Liver (tissue), 9 donors: ENCODE measurements around the gene MTOR. TPM values are rescaled to one million over a fixed set of nuclear protein-coding genes. Genes with fewer than 3 reads are reported as not detected.
"Not testable (repeated sequence)": the region's sequence is repeated elsewhere in the genome, so short reads cannot be mapped to it uniquely, and the experiment has no call there.

Experiments used
- DNase-seq: peaks from one replicate; pipeline ENCODE4 v3.0.0-alpha.2; 2017; ENCODE audit warnings: low spot score
- H3K27ac ChIP-seq, 2 donors: one replicate each; pipeline ENCODE4 v1.7.0; 2013; ENCODE audit warnings: inconsistent platforms in 2 of 2, low read length in 2 of 2, control low read depth in 1 of 2, low read depth in 1 of 2, mild to moderate bottlenecking in 1 of 2
- H3K27me3 ChIP-seq, 4 donors: one replicate each; pipeline versions ENCODE4 v1.6.1 to v1.7.0; 2013; ENCODE audit warnings: low read length in 3 of 4, inconsistent platforms in 1 of 4, mild to moderate bottlenecking in 1 of 4, moderate library complexity in 1 of 4; ENCODE audit not compliant: control insufficient read depth in 4 of 4, insufficient read depth in 4 of 4
- H3K36me3 ChIP-seq, 4 donors: one replicate each; pipeline versions ENCODE4 v1.6.1 to v1.7.0; 2013; ENCODE audit warnings: low read length in 3 of 4, mild to moderate bottlenecking in 3 of 4, low read depth in 1 of 4, moderate library complexity in 1 of 4; ENCODE audit not compliant: control insufficient read depth in 4 of 4, insufficient read depth in 3 of 4
- H3K4me1 ChIP-seq, 4 donors: one replicate each; pipeline versions ENCODE4 v1.6.1 to v1.7.0; 2013; ENCODE audit warnings: low read length in 3 of 4, mild to moderate bottlenecking in 3 of 4, moderate library complexity in 1 of 4; ENCODE audit not compliant: control insufficient read depth in 4 of 4, insufficient read depth in 4 of 4
- H3K4me3 ChIP-seq, 3 donors: one replicate each; pipeline versions ENCODE4 v1.6.1 to v1.7.0; 2013; ENCODE audit warnings: low read length in 3 of 3, control low read depth in 1 of 3, low read depth in 1 of 3, mild to moderate bottlenecking in 1 of 3
- H3K9ac ChIP-seq, 2 donors: one replicate each; pipeline ENCODE4 v1.7.0; 2013; ENCODE audit warnings: low read length in 2 of 2, mild to moderate bottlenecking in 2 of 2, moderate library complexity in 2 of 2, control low read depth in 1 of 2, low read depth in 1 of 2
- H3K9me3 ChIP-seq, 4 donors: one replicate each; pipeline versions ENCODE4 v1.6.1 to v1.7.0; 2013; ENCODE audit warnings: low read length in 3 of 4; ENCODE audit not compliant: control insufficient read depth in 4 of 4
- EGR1 ChIP-seq, 2 donors: IDR thresholded peaks; 2 replicates each; pipeline ENCODE4 v1.6.1; 2016 to 2018; ENCODE audit warnings: antibody characterized with exemption in 2 of 2, low read depth in 2 of 2
- FOXA1 ChIP-seq: IDR thresholded peaks from 2 replicates; pipeline ENCODE4 v1.6.1; 2016; ENCODE audit warnings: antibody characterized with exemption
- FOXA2 ChIP-seq: IDR thresholded peaks from 2 replicates; pipeline ENCODE4 v1.6.1; 2016; ENCODE audit warnings: antibody characterized with exemption
- GABPA ChIP-seq, 2 donors: IDR thresholded peaks in 1 of 2; conservative IDR thresholded peaks in 1 of 2; 2 replicates each; pipeline ENCODE4 v1.6.1; 2016; ENCODE audit warnings: antibody characterized with exemption in 2 of 2, mild to moderate bottlenecking in 1 of 2, moderate library complexity in 1 of 2
- HNF4A ChIP-seq, 2 donors: conservative IDR thresholded peaks; 2 replicates each; pipeline ENCODE4 v1.6.1; 2016; ENCODE audit warnings: antibody characterized with exemption in 2 of 2, mild to moderate bottlenecking in 2 of 2
- HNF4G ChIP-seq: IDR thresholded peaks from 2 replicates; pipeline ENCODE4 v1.6.1; 2016; ENCODE audit warnings: antibody characterized with exemption
- JUND ChIP-seq, 2 donors: IDR thresholded peaks; 2 replicates each; pipeline ENCODE4 v1.6.1; 2016; ENCODE audit warnings: antibody characterized with exemption in 2 of 2
- NR2F2 ChIP-seq: IDR thresholded peaks from 2 replicates; pipeline ENCODE4 v1.6.1; 2016; ENCODE audit warnings: antibody characterized with exemption
- RAD21 ChIP-seq, 2 donors: IDR thresholded peaks; 2 replicates each; pipeline ENCODE4 v1.6.1; 2016; ENCODE audit warnings: antibody characterized with exemption in 2 of 2, mild to moderate bottlenecking in 2 of 2
- RXRA ChIP-seq, 2 donors: IDR thresholded peaks; 2 replicates each; pipeline ENCODE4 v1.6.1; 2017 to 2018; ENCODE audit warnings: antibody characterized with exemption in 2 of 2, mild to moderate bottlenecking in 1 of 2
- SP1 ChIP-seq: IDR thresholded peaks from 2 replicates; pipeline ENCODE4 v1.6.1; 2018; ENCODE audit warnings: antibody characterized with exemption, mild to moderate bottlenecking
- TAF1 ChIP-seq: conservative IDR thresholded peaks from 2 replicates; pipeline ENCODE4 v1.6.1; 2016; ENCODE audit warnings: antibody characterized with exemption, mild to moderate bottlenecking
- YY1 ChIP-seq: IDR thresholded peaks from 2 replicates; pipeline ENCODE4 v1.6.1; 2016; ENCODE audit warnings: antibody characterized with exemption, mild to moderate bottlenecking
- WGBS: extraction: QIAGEN DNeasy Blood & Tissue Kit; methylation state at CpG from one replicate; pipeline ENCODE4 v1.1.7; 2013; 5-methylcytosine and 5-hydroxymethylcytosine counted together
- polyA plus RNA-seq, 2 donors: library from polyadenylated mRNA; stranded (reverse) in 1 of 2; unstranded in 1 of 2; fragments of 200-250 nt in 1 of 2; fragments of >200 nt in 1 of 2; fragmentation: Nextera tagmentation in 1 of 2; extraction: Ambion mirVana in 1 of 2; gene quantifications; one replicate each; pipeline versions ENCODE4 v1.2.1 to v1.2.3, GENCODE V29; 2013 to 2015
- total RNA-seq, 2 donors: library from RNA; depleted of rRNA; stranded (reverse); fragments of >200 nt; gene quantifications; one replicate each; pipeline ENCODE4 v1.2.3, GENCODE V29; 2014
- TF ChIP-seq, protein P1 (sequence below): fragments of 150-350 bp; IDR thresholded peaks from 2 replicates; pipeline ENCODE4 v1.5.1; 2017; ENCODE audit warnings: improper control_type of control experiment, low read depth, low read length; ENCODE audit not compliant: missing input control
- TF ChIP-seq, protein P2 (sequence below): IDR thresholded peaks from 2 replicates; pipeline ENCODE4 v1.6.1; 2016; ENCODE audit warnings: antibody characterized with exemption, mild to moderate bottlenecking
- TF ChIP-seq, protein P3 (sequence below): IDR thresholded peaks from 2 replicates; pipeline ENCODE4 v1.6.1; 2016; ENCODE audit warnings: antibody characterized with exemption
- TF ChIP-seq, protein P4 (sequence below): IDR thresholded peaks from 2 replicates; pipeline ENCODE4 v1.6.1; 2016; ENCODE audit warnings: antibody characterized with exemption
- TF ChIP-seq, protein P5 (sequence below): IDR thresholded peaks from 2 replicates; pipeline ENCODE4 v1.6.1; 2016; ENCODE audit warnings: antibody characterized with exemption
- donor health status: healthy.
- donor health status: healthy.
- donor health status: healthy.
- donor health status: healthy.
- donor health status: healthy.

The MTOR gene
- total and polyA plus RNA-seq, 4 donors = 11.6 to 45.0 (median 19.9) TPM

DNA sequence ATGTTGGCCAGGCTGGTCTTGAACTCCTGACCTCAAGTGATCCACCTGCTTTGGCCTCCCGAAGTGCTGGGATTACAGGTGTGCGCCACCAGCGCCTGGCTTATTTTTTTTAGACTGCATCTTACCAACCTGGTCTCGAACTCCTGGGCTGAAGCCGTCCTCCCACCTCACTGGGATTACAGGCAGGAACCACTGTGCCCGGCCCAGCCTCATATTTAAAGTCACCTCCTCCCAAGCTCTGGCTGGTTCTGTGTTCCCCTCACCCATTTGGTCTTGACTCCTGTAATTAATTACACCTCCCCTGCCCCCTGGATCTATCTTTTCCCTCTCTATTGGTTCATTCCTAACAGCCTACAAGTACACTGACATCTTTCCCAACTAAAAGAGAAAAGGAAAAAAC lies 161.0 kb downstream of the MTOR start:
- TF ChIP-seq RAD21 (IDR thresholded peaks at IDR 0.05) (no peak), JUND (IDR thresholded peaks at IDR 0.05) (no peak), RXRA (IDR thresholded peaks at IDR 0.05) (no peak), YY1 (no peak), SP1 (no peak), HNF4A (conservative IDR thresholded peaks at IDR 0.05) (no peak), TAF1 (no peak), FOXA2 (no peak), FOXA1 (no peak), HNF4G (no peak), NR2F2 (no peak), EGR1 (IDR thresholded peaks at IDR 0.05; ENCODE audit: low read depth in 2 of 2) (no peak), GABPA (IDR thresholded peaks at IDR 0.05 in 1 of 2, conservative IDR thresholded peaks at IDR 0.05 in 1 of 2) (no peak)
- TF ChIP-seq, protein P1, sequence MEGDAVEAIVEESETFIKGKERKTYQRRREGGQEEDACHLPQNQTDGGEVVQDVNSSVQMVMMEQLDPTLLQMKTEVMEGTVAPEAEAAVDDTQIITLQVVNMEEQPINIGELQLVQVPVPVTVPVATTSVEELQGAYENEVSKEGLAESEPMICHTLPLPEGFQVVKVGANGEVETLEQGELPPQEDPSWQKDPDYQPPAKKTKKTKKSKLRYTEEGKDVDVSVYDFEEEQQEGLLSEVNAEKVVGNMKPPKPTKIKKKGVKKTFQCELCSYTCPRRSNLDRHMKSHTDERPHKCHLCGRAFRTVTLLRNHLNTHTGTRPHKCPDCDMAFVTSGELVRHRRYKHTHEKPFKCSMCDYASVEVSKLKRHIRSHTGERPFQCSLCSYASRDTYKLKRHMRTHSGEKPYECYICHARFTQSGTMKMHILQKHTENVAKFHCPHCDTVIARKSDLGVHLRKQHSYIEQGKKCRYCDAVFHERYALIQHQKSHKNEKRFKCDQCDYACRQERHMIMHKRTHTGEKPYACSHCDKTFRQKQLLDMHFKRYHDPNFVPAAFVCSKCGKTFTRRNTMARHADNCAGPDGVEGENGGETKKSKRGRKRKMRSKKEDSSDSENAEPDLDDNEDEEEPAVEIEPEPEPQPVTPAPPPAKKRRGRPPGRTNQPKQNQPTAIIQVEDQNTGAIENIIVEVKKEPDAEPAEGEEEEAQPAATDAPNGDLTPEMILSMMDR = no peak
- TF ChIP-seq, protein P2, sequence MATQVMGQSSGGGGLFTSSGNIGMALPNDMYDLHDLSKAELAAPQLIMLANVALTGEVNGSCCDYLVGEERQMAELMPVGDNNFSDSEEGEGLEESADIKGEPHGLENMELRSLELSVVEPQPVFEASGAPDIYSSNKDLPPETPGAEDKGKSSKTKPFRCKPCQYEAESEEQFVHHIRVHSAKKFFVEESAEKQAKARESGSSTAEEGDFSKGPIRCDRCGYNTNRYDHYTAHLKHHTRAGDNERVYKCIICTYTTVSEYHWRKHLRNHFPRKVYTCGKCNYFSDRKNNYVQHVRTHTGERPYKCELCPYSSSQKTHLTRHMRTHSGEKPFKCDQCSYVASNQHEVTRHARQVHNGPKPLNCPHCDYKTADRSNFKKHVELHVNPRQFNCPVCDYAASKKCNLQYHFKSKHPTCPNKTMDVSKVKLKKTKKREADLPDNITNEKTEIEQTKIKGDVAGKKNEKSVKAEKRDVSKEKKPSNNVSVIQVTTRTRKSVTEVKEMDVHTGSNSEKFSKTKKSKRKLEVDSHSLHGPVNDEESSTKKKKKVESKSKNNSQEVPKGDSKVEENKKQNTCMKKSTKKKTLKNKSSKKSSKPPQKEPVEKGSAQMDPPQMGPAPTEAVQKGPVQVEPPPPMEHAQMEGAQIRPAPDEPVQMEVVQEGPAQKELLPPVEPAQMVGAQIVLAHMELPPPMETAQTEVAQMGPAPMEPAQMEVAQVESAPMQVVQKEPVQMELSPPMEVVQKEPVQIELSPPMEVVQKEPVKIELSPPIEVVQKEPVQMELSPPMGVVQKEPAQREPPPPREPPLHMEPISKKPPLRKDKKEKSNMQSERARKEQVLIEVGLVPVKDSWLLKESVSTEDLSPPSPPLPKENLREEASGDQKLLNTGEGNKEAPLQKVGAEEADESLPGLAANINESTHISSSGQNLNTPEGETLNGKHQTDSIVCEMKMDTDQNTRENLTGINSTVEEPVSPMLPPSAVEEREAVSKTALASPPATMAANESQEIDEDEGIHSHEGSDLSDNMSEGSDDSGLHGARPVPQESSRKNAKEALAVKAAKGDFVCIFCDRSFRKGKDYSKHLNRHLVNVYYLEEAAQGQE = no peak
- TF ChIP-seq, protein P3, sequence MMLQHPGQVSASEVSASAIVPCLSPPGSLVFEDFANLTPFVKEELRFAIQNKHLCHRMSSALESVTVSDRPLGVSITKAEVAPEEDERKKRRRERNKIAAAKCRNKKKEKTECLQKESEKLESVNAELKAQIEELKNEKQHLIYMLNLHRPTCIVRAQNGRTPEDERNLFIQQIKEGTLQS = no peak
- TF ChIP-seq, protein P4, sequence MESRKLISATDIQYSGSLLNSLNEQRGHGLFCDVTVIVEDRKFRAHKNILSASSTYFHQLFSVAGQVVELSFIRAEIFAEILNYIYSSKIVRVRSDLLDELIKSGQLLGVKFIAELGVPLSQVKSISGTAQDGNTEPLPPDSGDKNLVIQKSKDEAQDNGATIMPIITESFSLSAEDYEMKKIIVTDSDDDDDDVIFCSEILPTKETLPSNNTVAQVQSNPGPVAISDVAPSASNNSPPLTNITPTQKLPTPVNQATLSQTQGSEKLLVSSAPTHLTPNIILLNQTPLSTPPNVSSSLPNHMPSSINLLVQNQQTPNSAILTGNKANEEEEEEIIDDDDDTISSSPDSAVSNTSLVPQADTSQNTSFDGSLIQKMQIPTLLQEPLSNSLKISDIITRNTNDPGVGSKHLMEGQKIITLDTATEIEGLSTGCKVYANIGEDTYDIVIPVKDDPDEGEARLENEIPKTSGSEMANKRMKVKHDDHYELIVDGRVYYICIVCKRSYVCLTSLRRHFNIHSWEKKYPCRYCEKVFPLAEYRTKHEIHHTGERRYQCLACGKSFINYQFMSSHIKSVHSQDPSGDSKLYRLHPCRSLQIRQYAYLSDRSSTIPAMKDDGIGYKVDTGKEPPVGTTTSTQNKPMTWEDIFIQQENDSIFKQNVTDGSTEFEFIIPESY = no peak
- TF ChIP-seq, protein P5, sequence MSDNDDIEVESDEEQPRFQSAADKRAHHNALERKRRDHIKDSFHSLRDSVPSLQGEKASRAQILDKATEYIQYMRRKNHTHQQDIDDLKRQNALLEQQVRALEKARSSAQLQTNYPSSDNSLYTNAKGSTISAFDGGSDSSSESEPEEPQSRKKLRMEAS = no peak
- 93% methylated on average over 6 of the region's 6 CpGs for WGBS
- Histone ChIP-seq H3K9me3 (no peaks in the 10 kb centered on the region), H3K4me3 (no peak overlapping the region), H3K9ac (no peak overlapping the region), H3K27me3 (no peaks in the 10 kb centered on the region), H3K27ac (no peak overlapping the region), H3K36me3 (peaks cover 5 to 12% (median 6%) of the 10 kb centered on the region in 4 donors), H3K4me1 (peaks cover 2 to 18% (median 9%) of the 10 kb centered on the region in 4 donors)
- no peak for DNase-seq

GRCh38 chr1:11100806-11101205 lies 161.5 kb downstream of the MTOR start:
- H3K4me3 ChIP-seq, DNase-seq, H3K27ac ChIP-seq, H3K9ac ChIP-seq, H3K27me3 ChIP-seq, H3K9me3 ChIP-seq: not testable (repeated sequence)
- H3K36me3 ChIP-seq = peaks cover 1 to 11% (median 6%) of the 10 kb centered on the region in 4 donors
- 96% methylated on average over 17 of the region's 17 CpGs for WGBS
- H3K4me1 ChIP-seq = peaks cover 2 to 18% (median 9%) of the 10 kb centered on the region in 4 donors
